Stomach (tissue), 4 donors: Measurements from ENCODE around the gene LRRTM2.

Experiments
- CTCF ChIP-seq, 7 experiments: fragments of 450-650 bp in 4 of 7; fragments of 200-600 bp in 3 of 7; sonication (generic) in 3 of 7; IDR thresholded peaks; one replicate each; pipeline ENCODE4 v1.5.1; 2016 to 2019; ENCODE audit warnings: antibody characterized with exemption in 7 of 7, control low read depth in 2 of 7, mild to moderate bottlenecking in 1 of 7
- EP300 ChIP-seq: sonication (generic); formaldehyde crosslinking; IDR thresholded peaks from one replicate; pipeline ENCODE4 v1.6.1; 2017; ENCODE audit warnings: antibody characterized with exemption
- POLR2A ChIP-seq, 4 donors: fragments of 450-650 bp; IDR thresholded peaks; one replicate each; pipeline ENCODE4 v1.6.1; 2016; ENCODE audit warnings: antibody characterized with exemption in 4 of 4, control low read depth in 2 of 4, mild to moderate bottlenecking in 1 of 4, moderate library complexity in 1 of 4
- POLR2AphosphoS5 ChIP-seq, 3 donors: sonication (generic); formaldehyde crosslinking; IDR thresholded peaks; one replicate each; pipeline ENCODE4 v1.6.1; 2016; ENCODE audit warnings: antibody characterized with exemption in 3 of 3

- TF ChIP-seq POLR2A (IDR thresholded peaks at IDR 0.05) (no peak), CTCF (IDR thresholded peaks at IDR 0.05) (no peak), EP300 (no peak), POLR2AphosphoS5 (IDR thresholded peaks at IDR 0.05) (no peak)
These were observed 14.9 kb upstream of the LRRTM2 start for GRCh38 chr5:138889994-138890393.
